GM12878 (cell line): ENCODE measurements around the gene SERPINE2. TPM values are rescaled to one million over a fixed set of nuclear protein-coding genes. Genes with fewer than 3 reads are reported as not detected.

Experiments
- ASH2L ChIP-seq: fragments of 300-600, 200-600 bp; sonication (generic); IDR thresholded peaks from 2 replicates; pipeline ENCODE4 v1.6.1; 2017; ENCODE audit warnings: low read depth, mild to moderate bottlenecking, borderline replicate concordance
- BRCA1 ChIP-seq: IDR thresholded peaks from 2 replicates; pipeline ENCODE4 v1.6.1; 2011; ENCODE audit warnings: low read depth, low read length, improper control_type of control experiment
- EGR1 ChIP-seq, 2 experiments: IDR thresholded peaks; 1 replicate in 1 of 2; 2 replicates in 1 of 2; pipeline ENCODE4 v1.6.1; 2011 to 2012; ENCODE audit warnings: low read depth in 2 of 2, low read length in 2 of 2, borderline replicate concordance in 1 of 2, mild to moderate bottlenecking in 1 of 2, moderate library complexity in 1 of 2
- FOXM1 ChIP-seq: IDR thresholded peaks from 2 replicates; pipeline ENCODE4 v1.6.1; 2012; ENCODE audit warnings: low read depth, mild to moderate bottlenecking, inconsistent platforms, low read length, moderate library complexity
- HDGF ChIP-seq: fragments of 450-650 bp; IDR thresholded peaks from 2 replicates; pipeline ENCODE4 v1.6.1; 2016; ENCODE audit warnings: antibody characterized with exemption
- KDM1A ChIP-seq: fragments of 200-600 bp; sonication (generic); IDR thresholded peaks from 2 replicates; pipeline ENCODE4 v1.6.1; 2016; ENCODE audit warnings: borderline replicate concordance
- MEF2B ChIP-seq: fragments of 450-650 bp; IDR thresholded peaks from 2 replicates; pipeline ENCODE4 v1.6.1; 2018; ENCODE audit warnings: mild to moderate bottlenecking, moderate library complexity; ENCODE audit not compliant: partially characterized antibody, poor library complexity, severe bottlenecking
- MYC ChIP-seq: IDR thresholded peaks from 2 replicates; pipeline ENCODE4 v1.6.1; 2011; ENCODE audit warnings: mild to moderate bottlenecking, low read length, moderate library complexity, inconsistent platforms; ENCODE audit not compliant: insufficient read depth, insufficient replicate concordance, insufficient read length, severe bottlenecking
- NFXL1 ChIP-seq: fragments of 450-650 bp; IDR thresholded peaks from 2 replicates; pipeline ENCODE4 v1.6.1; 2017; ENCODE audit warnings: antibody characterized with exemption, mild to moderate bottlenecking, borderline replicate concordance
- NR2C1 ChIP-seq: fragments of 450-650 bp; IDR thresholded peaks from 2 replicates; pipeline ENCODE4 v1.6.1; 2017; ENCODE audit warnings: antibody characterized with exemption, mild to moderate bottlenecking, moderate library complexity
- RBBP5 ChIP-seq: fragments of 200-600 bp; sonication (generic); conservative IDR thresholded peaks from 2 replicates; pipeline ENCODE4 v1.6.1; 2016
- RUNX3 ChIP-seq: IDR thresholded peaks from 2 replicates; pipeline ENCODE4 v1.6.1; 2012; ENCODE audit warnings: low read length, inconsistent platforms
- SPI1 ChIP-seq: IDR thresholded peaks from 2 replicates; pipeline ENCODE4 v1.6.1; 2011; ENCODE audit warnings: low read depth, mild to moderate bottlenecking, low read length, moderate library complexity, borderline replicate concordance; ENCODE audit not compliant: insufficient read depth
- SREBF2 ChIP-seq: IDR thresholded peaks from 2 replicates; pipeline ENCODE4 v1.6.1; 2012; ENCODE audit warnings: mild to moderate bottlenecking, low read length
- STAT3 ChIP-seq: IDR thresholded peaks from 2 replicates; pipeline ENCODE4 v1.6.1; 2011; ENCODE audit warnings: low read depth, low read length, improper control_type of control experiment
- TCF7 ChIP-seq: IDR thresholded peaks from 2 replicates; pipeline ENCODE4 v1.6.1; 2014; ENCODE audit warnings: antibody characterized with exemption, borderline replicate concordance
- ZBED1 ChIP-seq: IDR thresholded peaks from 2 replicates; pipeline ENCODE4 v1.6.1; 2016; ENCODE audit warnings: borderline replicate concordance
- polyA plus RNA-seq, 11 experiments: library from polyadenylated mRNA; depleted of rRNA in 4 of 11; unstranded in 6 of 11; stranded (reverse) in 5 of 11; fragments of >200 nt; fragmentation: Nextera tagmentation in 4 of 11; fragmentation: Illumina TruSeq in 1 of 11; extraction: Ambion mirVana in 4 of 11; extraction: Trizol in 1 of 11; gene quantifications; 1 replicate in 1 of 11; 2 replicates in 10 of 11; pipeline versions ENCODE4 v1.2.1 to v1.2.3, GENCODE V29; 2011 to 2016; ENCODE audit warnings: inconsistent platforms in 2 of 11, missing spikeins in 2 of 11, low read depth in 1 of 11
- total RNA-seq, 4 experiments: library from RNA; depleted of rRNA in 3 of 4; stranded (reverse); fragments of >200 nt in 3 of 4; fragmentation: Illumina TruSeq in 1 of 4; extraction: Trizol in 1 of 4; gene quantifications; 2 replicates each; pipeline versions ENCODE4 v1.2.1 to v1.2.3, GENCODE V29; 2013 to 2021
- TF ChIP-seq, protein P1 (sequence below): IDR thresholded peaks from 2 replicates; pipeline ENCODE4 v1.6.1; 2012; ENCODE audit warnings: low read length, inconsistent platforms
- TF ChIP-seq, protein P2 (sequence below): IDR thresholded peaks from 2 replicates; pipeline ENCODE4 v1.6.1; 2012; ENCODE audit warnings: low read depth, low read length, improper control_type of control experiment
- TF ChIP-seq, protein P3 (sequence below): fragments of 450-650 bp; formaldehyde crosslinking; IDR thresholded peaks from 2 replicates; pipeline ENCODE4 v1.4.0; 2020; ENCODE audit warnings: mild to moderate bottlenecking, moderate library complexity

SERPINE2 gene
- total and polyA plus RNA-seq, 10 of the 15 experiments (the other 5 are each of a cell fraction or from before 2014, with no cell fraction given): 0.18 to 1.7 (median 0.39) TPM

DNA sequence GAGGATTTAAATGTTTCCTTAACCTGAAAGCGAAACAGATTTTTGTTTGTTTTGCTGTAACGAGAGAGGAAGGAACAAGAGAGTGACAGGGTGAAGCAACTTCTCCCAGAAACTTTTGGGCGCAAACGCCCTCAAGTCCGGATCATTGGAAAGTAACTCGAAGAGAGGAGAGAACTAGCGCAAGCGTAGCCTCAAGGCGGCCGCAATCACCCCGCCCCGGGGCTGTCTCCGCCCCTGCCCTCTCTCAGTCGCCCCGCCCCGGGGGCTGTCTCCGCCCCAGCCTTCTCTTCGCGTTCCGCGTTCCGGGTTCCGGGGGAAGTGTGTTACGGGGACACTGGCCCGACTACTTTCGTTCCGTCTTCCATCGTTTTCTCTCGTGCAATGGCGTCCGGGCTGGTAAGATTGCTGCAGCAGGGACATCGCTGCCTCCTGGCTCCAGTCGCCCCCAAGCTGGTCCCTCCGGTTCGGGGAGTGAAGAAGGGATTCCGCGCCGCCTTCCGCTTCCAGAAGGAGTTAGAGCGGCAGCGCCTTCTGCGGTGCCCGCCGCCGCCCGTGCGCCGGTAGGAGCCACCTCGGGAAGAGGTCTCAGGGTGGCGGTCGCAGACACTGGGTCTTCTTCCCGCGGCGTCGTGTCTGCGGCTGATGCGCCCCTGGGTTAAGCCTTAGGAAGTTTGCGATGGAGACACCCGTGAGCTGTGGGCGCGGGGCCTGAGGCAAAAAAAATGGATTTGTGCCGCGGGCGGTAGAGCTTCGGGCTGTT lies 81.8 kb downstream of the SERPINE2 start, which contains the start of gene MRPL44 (continued):
- TF ChIP-seq NFXL1: no peak
- no peak for TF ChIP-seq MEF2B
- peak; percentile 46 to 81 for TF ChIP-seq EGR1 (IDR thresholded peaks at IDR 0.05; ENCODE audit: borderline replicate concordance in 1 of 2, low read depth in 2 of 2, low read length in 2 of 2)
- no peak for TF ChIP-seq SPI1
- TF ChIP-seq, protein P1, sequence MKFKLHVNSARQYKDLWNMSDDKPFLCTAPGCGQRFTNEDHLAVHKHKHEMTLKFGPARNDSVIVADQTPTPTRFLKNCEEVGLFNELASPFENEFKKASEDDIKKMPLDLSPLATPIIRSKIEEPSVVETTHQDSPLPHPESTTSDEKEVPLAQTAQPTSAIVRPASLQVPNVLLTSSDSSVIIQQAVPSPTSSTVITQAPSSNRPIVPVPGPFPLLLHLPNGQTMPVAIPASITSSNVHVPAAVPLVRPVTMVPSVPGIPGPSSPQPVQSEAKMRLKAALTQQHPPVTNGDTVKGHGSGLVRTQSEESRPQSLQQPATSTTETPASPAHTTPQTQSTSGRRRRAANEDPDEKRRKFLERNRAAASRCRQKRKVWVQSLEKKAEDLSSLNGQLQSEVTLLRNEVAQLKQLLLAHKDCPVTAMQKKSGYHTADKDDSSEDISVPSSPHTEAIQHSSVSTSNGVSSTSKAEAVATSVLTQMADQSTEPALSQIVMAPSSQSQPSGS: peak; percentile 28; the same call in 1 of the 2 replicates
- TF ChIP-seq HDGF: 0 out of 2 replicates have a peak, but pooled peaks have one; percentile 22
- TF ChIP-seq, protein P2, sequence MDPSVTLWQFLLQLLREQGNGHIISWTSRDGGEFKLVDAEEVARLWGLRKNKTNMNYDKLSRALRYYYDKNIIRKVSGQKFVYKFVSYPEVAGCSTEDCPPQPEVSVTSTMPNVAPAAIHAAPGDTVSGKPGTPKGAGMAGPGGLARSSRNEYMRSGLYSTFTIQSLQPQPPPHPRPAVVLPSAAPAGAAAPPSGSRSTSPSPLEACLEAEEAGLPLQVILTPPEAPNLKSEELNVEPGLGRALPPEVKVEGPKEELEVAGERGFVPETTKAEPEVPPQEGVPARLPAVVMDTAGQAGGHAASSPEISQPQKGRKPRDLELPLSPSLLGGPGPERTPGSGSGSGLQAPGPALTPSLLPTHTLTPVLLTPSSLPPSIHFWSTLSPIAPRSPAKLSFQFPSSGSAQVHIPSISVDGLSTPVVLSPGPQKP: peak; percentile 81; the same call in 1 of the 2 replicates
- TF ChIP-seq MYC: peak; percentile 53
- TF ChIP-seq NR2C1: peak; percentile 78
- no peak for TF ChIP-seq KDM1A
- no peak for TF ChIP-seq STAT3
- peak; percentile 63; the same call in 1 of the 2 replicates for TF ChIP-seq SREBF2
- no peak; the same call in 1 of the 2 replicates for TF ChIP-seq ZBED1
- TF ChIP-seq, protein P3, sequence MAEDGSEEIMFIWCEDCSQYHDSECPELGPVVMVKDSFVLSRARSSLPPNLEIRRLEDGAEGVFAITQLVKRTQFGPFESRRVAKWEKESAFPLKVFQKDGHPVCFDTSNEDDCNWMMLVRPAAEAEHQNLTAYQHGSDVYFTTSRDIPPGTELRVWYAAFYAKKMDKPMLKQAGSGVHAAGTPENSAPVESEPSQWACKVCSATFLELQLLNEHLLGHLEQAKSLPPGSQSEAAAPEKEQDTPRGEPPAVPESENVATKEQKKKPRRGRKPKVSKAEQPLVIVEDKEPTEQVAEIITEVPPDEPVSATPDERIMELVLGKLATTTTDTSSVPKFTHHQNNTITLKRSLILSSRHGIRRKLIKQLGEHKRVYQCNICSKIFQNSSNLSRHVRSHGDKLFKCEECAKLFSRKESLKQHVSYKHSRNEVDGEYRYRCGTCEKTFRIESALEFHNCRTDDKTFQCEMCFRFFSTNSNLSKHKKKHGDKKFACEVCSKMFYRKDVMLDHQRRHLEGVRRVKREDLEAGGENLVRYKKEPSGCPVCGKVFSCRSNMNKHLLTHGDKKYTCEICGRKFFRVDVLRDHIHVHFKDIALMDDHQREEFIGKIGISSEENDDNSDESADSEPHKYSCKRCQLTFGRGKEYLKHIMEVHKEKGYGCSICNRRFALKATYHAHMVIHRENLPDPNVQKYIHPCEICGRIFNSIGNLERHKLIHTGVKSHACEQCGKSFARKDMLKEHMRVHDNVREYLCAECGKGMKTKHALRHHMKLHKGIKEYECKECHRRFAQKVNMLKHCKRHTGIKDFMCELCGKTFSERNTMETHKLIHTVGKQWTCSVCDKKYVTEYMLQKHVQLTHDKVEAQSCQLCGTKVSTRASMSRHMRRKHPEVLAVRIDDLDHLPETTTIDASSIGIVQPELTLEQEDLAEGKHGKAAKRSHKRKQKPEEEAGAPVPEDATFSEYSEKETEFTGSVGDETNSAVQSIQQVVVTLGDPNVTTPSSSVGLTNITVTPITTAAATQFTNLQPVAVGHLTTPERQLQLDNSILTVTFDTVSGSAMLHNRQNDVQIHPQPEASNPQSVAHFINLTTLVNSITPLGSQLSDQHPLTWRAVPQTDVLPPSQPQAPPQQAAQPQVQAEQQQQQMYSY (CRISPR knock-in tag): no peak
- TF ChIP-seq TCF7: peak; percentile 81
- TF ChIP-seq ASH2L: peak; percentile 94; the same call in 1 of the 2 replicates
- no peak for TF ChIP-seq BRCA1
- TF ChIP-seq FOXM1: peak; percentile 27; the same call in 1 of the 2 replicates
- peak; percentile 48; the same call in 1 of the 2 replicates for TF ChIP-seq RUNX3
- peak; percentile 90 for TF ChIP-seq RBBP5
